HEK293 (cell line): Measurements from ENCODE around the gene TEX14.

Source experiments
- ATF2 ChIP-seq: fragments of 450-650 bp; formaldehyde crosslinking; IDR thresholded peaks from 2 replicates; pipeline ENCODE4 v1.5.1; 2016; ENCODE audit warnings: missing biosample characterization, missing genetic modification characterization, low read depth
- CTCF ChIP-seq: fragments of 450-650 bp; formaldehyde crosslinking; IDR thresholded peaks from 2 replicates; pipeline ENCODE4 v1.5.1; 2016; ENCODE audit warnings: missing biosample characterization, missing genetic modification characterization
- MZF1 ChIP-seq: fragments of 450-650 bp; formaldehyde crosslinking; IDR thresholded peaks from 2 replicates; pipeline ENCODE4 v1.5.1; 2017; ENCODE audit warnings: missing biosample characterization, missing genetic modification characterization, borderline replicate concordance
- PATZ1 ChIP-seq: fragments of 450-650 bp; formaldehyde crosslinking; IDR thresholded peaks from 2 replicates; pipeline ENCODE4 v1.5.1; 2016; ENCODE audit warnings: missing biosample characterization, missing genetic modification characterization
- REST ChIP-seq: fragments of 450-650 bp; formaldehyde crosslinking; IDR thresholded peaks from 2 replicates; pipeline ENCODE4 v1.5.1; 2016; ENCODE audit warnings: missing biosample characterization, missing genetic modification characterization
- ZBTB8A ChIP-seq: fragments of 450-650 bp; formaldehyde crosslinking; IDR thresholded peaks from 2 replicates; pipeline ENCODE4 v1.5.1; 2016; ENCODE audit warnings: missing biosample characterization, missing genetic modification characterization
- ZNF133 ChIP-seq: fragments of 450-650 bp; formaldehyde crosslinking; IDR thresholded peaks from 2 replicates; pipeline ENCODE4 v1.5.1; 2016; ENCODE audit warnings: missing biosample characterization, missing genetic modification characterization
- ZNF274 ChIP-seq, 2 experiments: fragments of 200-500 bp in 1 of 2; fragments of 450-650 bp in 1 of 2; sonication (Bioruptor generic) in 1 of 2; formaldehyde crosslinking in 1 of 2; IDR thresholded peaks; 2 replicates each; pipeline versions ENCODE4 v1.5.1 to v1.6.1; 2014 to 2016; ENCODE audit warnings: borderline replicate concordance in 1 of 2, inconsistent platforms in 1 of 2, low read length in 1 of 2, missing biosample characterization in 1 of 2, missing genetic modification characterization in 1 of 2
- ZNF37A ChIP-seq: fragments of 450-650 bp; IDR thresholded peaks from 2 replicates; pipeline ENCODE4 v1.5.1; 2018; ENCODE audit warnings: missing biosample characterization, missing genetic modification characterization
- ZNF580 ChIP-seq: fragments of 450-650 bp; formaldehyde crosslinking; IDR thresholded peaks from 2 replicates; pipeline ENCODE4 v1.5.1; 2016; ENCODE audit warnings: missing biosample characterization, missing genetic modification characterization
- ZNF624 ChIP-seq: fragments of 450-650 bp; formaldehyde crosslinking; IDR thresholded peaks from 2 replicates; pipeline ENCODE4 v1.5.1; 2017; ENCODE audit warnings: missing biosample characterization, missing genetic modification characterization

GRCh38 chr17:58688521-58688920 lies 3.3 kb downstream of the TEX14 start:
- no peak for TF ChIP-seq CTCF (tag by site-specific recombination)
- TF ChIP-seq PATZ1 (tag by site-specific recombination) = no peak
- TF ChIP-seq ZNF133 = no peak
- no peak for TF ChIP-seq ATF2
- no peak for TF ChIP-seq REST
- TF ChIP-seq MZF1 = no peak
- no peak for TF ChIP-seq ZNF624 (tag by site-specific recombination)
- TF ChIP-seq ZNF274 (IDR thresholded peaks at IDR 0.05; ENCODE audit: low read length) = no peak
- TF ChIP-seq ZNF274 (tag by site-specific recombination; IDR thresholded peaks at IDR 0.05; ENCODE audit: borderline replicate concordance) = no peak
- no peak for TF ChIP-seq ZNF580 (tag by site-specific recombination)
- TF ChIP-seq ZNF37A (tag by site-specific recombination) = no peak
- TF ChIP-seq ZBTB8A (tag by site-specific recombination) = no peak
